ENCODE measurements around the gene BCDIN3D. TPM values are rescaled to one million over a fixed set of nuclear protein-coding genes. Genes with fewer than 3 reads are reported as not detected.
A peak's percentile ranks its signal among the peaks of the same experiment; 100 is the strongest.
"Not testable (repeated sequence)": the region's sequence is repeated elsewhere in the genome, so short reads cannot be mapped to it uniquely, and the experiment has no call there.

Gene BCDIN3D
- total RNA-seq, 2 experiments from 2014 or later, result 8.2 to 8.3 TPM

- peaks cover 1% of the 10 kb centered on the region for H3K9me3 Mint-ChIP-seq (ENCODE audit: low read depth)
- no peak overlapping the region for H3K27ac Mint-ChIP-seq
- peak; percentile 38 for DNase-seq
- CTCF ChIA-PET, result interaction anchor here (0.9 to 1.5 kb wide), 4 partner anchors 10 to 102 kb away, joined by 3 to 9 read pairs (median 4); partner anchors contain the start of gene BCDIN3D
- ATAC-seq, result no peak
- H3K36me3 Mint-ChIP-seq, result no peaks in the 10 kb centered on the region
- peaks cover 9% of the 10 kb centered on the region for H3K27me3 Mint-ChIP-seq
- H3K4me3 Mint-ChIP-seq, result no peak overlapping the region
- H3K4me1 Mint-ChIP-seq, result no peaks in the 10 kb centered on the region
Measured at GRCh38 chr12:49864798-49865090, 21.8 kb upstream of the BCDIN3D start.

GRCh38 chr12:49863946-49864797 is 21.3 kb upstream of the BCDIN3D start:
- Mint-ChIP-seq H3K36me3 (no peaks in the 10 kb centered on the region), H3K9me3 (ENCODE audit: low read depth) (peaks cover 2% of the 10 kb centered on the region), H3K27me3 (peaks cover 9% of the 10 kb centered on the region), H3K27ac (no peak overlapping the region), H3K4me1 (no peaks in the 10 kb centered on the region), H3K4me3 (no peak overlapping the region)
- no peak for ATAC-seq
- CTCF ChIA-PET, result interaction anchor here (0.9 to 1.5 kb wide), 5 partner anchors 9 to 123 kb away, joined by 3 to 9 read pairs (median 3); partner anchors contain the start of genes BCDIN3D and TMBIM6
- peak; percentile 36 for DNase-seq

GRCh38 chr12:49860921-49861320 is 18.0 kb upstream of the BCDIN3D start:
- peaks cover 17% of the 10 kb centered on the region for H3K27me3 Mint-ChIP-seq
- H3K27ac Mint-ChIP-seq; ATAC-seq; H3K36me3 Mint-ChIP-seq; H3K9me3 Mint-ChIP-seq (ENCODE audit: low read depth); H3K4me3 Mint-ChIP-seq; CTCF ChIA-PET; DNase-seq; H3K4me1 Mint-ChIP-seq: not testable (repeated sequence)

GRCh38 chr12:49855890-49856289 is 13.0 kb upstream of the BCDIN3D start:
- H3K4me3 Mint-ChIP-seq; H3K4me1 Mint-ChIP-seq; H3K36me3 Mint-ChIP-seq; H3K27ac Mint-ChIP-seq; DNase-seq; ATAC-seq; H3K9me3 Mint-ChIP-seq (ENCODE audit: low read depth): not testable (repeated sequence)
- CTCF ChIA-PET, result interaction anchor here (1.3 kb wide), 2 partner anchors 11 to 90 kb away, joined by 3 read pairs; no protein-coding TSS in a partner anchor
- peaks cover 28% of the 10 kb centered on the region for H3K27me3 Mint-ChIP-seq

GRCh38 chr12:49854976-49855375 is 12.1 kb upstream of the BCDIN3D start:
- CTCF ChIA-PET, result interaction anchor here (0.8 to 1.4 kb wide), 4 partner anchors 10 to 91 kb away, joined by 3 to 4 read pairs (median 3); no protein-coding TSS in a partner anchor
- H3K27ac Mint-ChIP-seq, result no peak overlapping the region
- H3K9me3 Mint-ChIP-seq (ENCODE audit: low read depth), result peaks cover 2% of the 10 kb centered on the region
- H3K4me1 Mint-ChIP-seq, result peaks cover 5% of the 10 kb centered on the region
- H3K36me3 Mint-ChIP-seq, result no peaks in the 10 kb centered on the region
- no peak overlapping the region for H3K4me3 Mint-ChIP-seq
- DNase-seq, result no peak
- ATAC-seq, result no peak
- peaks cover 33% of the 10 kb centered on the region for H3K27me3 Mint-ChIP-seq

- H3K9me3 Mint-ChIP-seq (ENCODE audit: low read depth), result no peaks in the 10 kb centered on the region
- ATAC-seq (no peak), DNase-seq (no peak)
- CTCF ChIA-PET, result no interaction called here
- peaks cover 41% of the 10 kb centered on the region for H3K27me3 Mint-ChIP-seq
- H3K4me1 Mint-ChIP-seq, result peaks cover 5% of the 10 kb centered on the region
- H3K4me3 Mint-ChIP-seq, result no peak overlapping the region
- no peaks in the 10 kb centered on the region for H3K36me3 Mint-ChIP-seq
- H3K27ac Mint-ChIP-seq, result no peak overlapping the region
Measured at GRCh38 chr12:49853671-49854070, 10.8 kb upstream of the BCDIN3D start.

GRCh38 chr12:49847161-49847560 is 4.3 kb upstream of the BCDIN3D start:
- peak overlapping the region; percentile 64 for H3K27ac Mint-ChIP-seq
- H3K36me3 Mint-ChIP-seq, result peaks cover 2% of the 10 kb centered on the region
- H3K9me3 Mint-ChIP-seq (ENCODE audit: low read depth), result no peaks in the 10 kb centered on the region
- H3K4me3 Mint-ChIP-seq, result no peak overlapping the region
- CTCF ChIA-PET, result interaction anchor here (0.6 to 3.6 kb wide), 9 partner anchors 8 to 471 kb away, joined by 3 to 18 read pairs (median 4); partner anchors contain the start of gene TMBIM6
- H3K4me1 Mint-ChIP-seq, result peaks cover 28% of the 10 kb centered on the region
- peaks cover 31% of the 10 kb centered on the region for H3K27me3 Mint-ChIP-seq
- DNase-seq (peak; percentile 56), ATAC-seq (no peak)

- ATAC-seq (no peak), DNase-seq (no peak)
- Mint-ChIP-seq H3K36me3 (peaks cover 4% of the 10 kb centered on the region), H3K27me3 (peaks cover 20% of the 10 kb centered on the region), H3K27ac (no peak overlapping the region), H3K4me3 (no peak overlapping the region), H3K4me1 (peaks cover 38% of the 10 kb centered on the region), H3K9me3 (ENCODE audit: low read depth) (no peaks in the 10 kb centered on the region)
- CTCF ChIA-PET, result interaction anchor here (0.7 to 3.6 kb wide), 6 partner anchors 13 to 222 kb away, joined by 3 to 18 read pairs (median 4); partner anchors contain the start of gene PRPF40B
Measured at GRCh38 chr12:49846032-49846431, 3.1 kb upstream of the BCDIN3D start.

- Mint-ChIP-seq H3K27ac (no peak overlapping the region), H3K4me1 (peaks cover 37% of the 10 kb centered on the region), H3K4me3 (peak overlapping the region; percentile 2), H3K27me3 (peaks cover 9% of the 10 kb centered on the region), H3K36me3 (peaks cover 4% of the 10 kb centered on the region), H3K9me3 (ENCODE audit: low read depth) (no peaks in the 10 kb centered on the region)
- CTCF ChIA-PET, result interaction anchor here (0.6 to 2.3 kb wide), 5 partner anchors 23 to 212 kb away, joined by 3 to 10 read pairs (median 3); partner anchors contain the start of gene TMBIM6
- DNase-seq (no peak), ATAC-seq (no peak)
Measured at GRCh38 chr12:49843876-49844437, 1.1 kb upstream of the BCDIN3D start.

- no peak for ATAC-seq
- Mint-ChIP-seq H3K36me3 (peaks cover 4% of the 10 kb centered on the region), H3K4me1 (peaks cover 37% of the 10 kb centered on the region), H3K27ac (peak overlapping the region; percentile 90), H3K27me3 (peaks cover 4% of the 10 kb centered on the region), H3K9me3 (ENCODE audit: low read depth) (no peaks in the 10 kb centered on the region), H3K4me3 (peak overlapping the region; percentile 91)
- no peak for DNase-seq
- CTCF ChIA-PET, result interaction anchor here (0.6 to 2.3 kb wide), 8 partner anchors 11 to 227 kb away, joined by 3 to 10 read pairs (median 3); partner anchors contain the start of gene TMBIM6
Measured at GRCh38 chr12:49843411-49843810, 505 bp upstream of the BCDIN3D start.

GRCh38 chr12:49838973-49839633 is 3.8 kb downstream of the BCDIN3D start:
- DNase-seq (peak; percentile 59), ATAC-seq (no peak)
- Mint-ChIP-seq H3K4me1 (peaks cover 25% of the 10 kb centered on the region), H3K9me3 (ENCODE audit: low read depth) (no peaks in the 10 kb centered on the region), H3K27me3 (no peaks in the 10 kb centered on the region), H3K27ac (no peak overlapping the region), H3K4me3 (no peak overlapping the region), H3K36me3 (peaks cover 4% of the 10 kb centered on the region)
- CTCF ChIA-PET, result interaction anchor here (0.5 to 4.1 kb wide), 27 partner anchors 8 to 378 kb away, joined by 3 to 51 read pairs (median 4); partner anchors contain the start of genes NCKAP5L, PRPF40B and TMBIM6

- Mint-ChIP-seq H3K27me3 (peaks cover 15% of the 10 kb centered on the region), H3K36me3 (no peaks in the 10 kb centered on the region), H3K27ac (no peak overlapping the region), H3K9me3 (ENCODE audit: low read depth) (no peaks in the 10 kb centered on the region), H3K4me3 (no peak overlapping the region), H3K4me1 (peaks cover 15% of the 10 kb centered on the region)
- no peak for DNase-seq
- CTCF ChIA-PET, result interaction anchor here (1.1 to 2.2 kb wide), 3 partner anchors 10 to 91 kb away, joined by 5 to 10 read pairs (median 5); partner anchors contain the start of genes BCDIN3D and TMBIM6
- ATAC-seq, result no peak
Measured at GRCh38 chr12:49832836-49833421, 10.0 kb downstream of the BCDIN3D start.
